Stimulated activated naive B cell treated with anti-CD40 and anti-IgM and Interleukin-4, amounts not matched to agents 10 μg/mL and 1 μg/mL and 100 μg/mL, for 72 hours (primary cell): ENCODE results near the gene KSR1.

Source experiments
- ATAC-seq, 2 donors: fragments of 150-1000 bp; cut with Tn5 transposase; replicated peaks; 2 replicates each; pipeline ENCODE4 v1.10.0; 2021; ENCODE audit warnings: moderate library complexity in 1 of 2
- DNase-seq: peaks from one replicate; pipeline ENCODE4 v3.0.0; 2021
- H3K27ac Mint-ChIP-seq: one replicate; pipeline ENCODE4 v1.8.0; 2022; ENCODE audit warnings: mild to moderate bottlenecking, mixed read lengths
- H3K27me3 Mint-ChIP-seq, 2 donors: one replicate each; pipeline ENCODE4 v1.8.0; 2022; ENCODE audit warnings: mixed read lengths in 2 of 2
- H3K36me3 Mint-ChIP-seq, 2 donors: one replicate each; pipeline ENCODE4 v1.8.0; 2022; ENCODE audit warnings: mixed read lengths in 2 of 2, mild to moderate bottlenecking in 1 of 2
- H3K4me1 Mint-ChIP-seq, 2 donors: one replicate each; pipeline ENCODE4 v1.8.0; 2022; ENCODE audit warnings: mixed read lengths in 2 of 2, mild to moderate bottlenecking in 1 of 2
- H3K4me3 Mint-ChIP-seq, 2 donors: one replicate each; pipeline ENCODE4 v1.8.0; 2022; ENCODE audit warnings: mild to moderate bottlenecking in 2 of 2, mixed read lengths in 2 of 2, moderate library complexity in 1 of 2
- H3K9me3 Mint-ChIP-seq, 2 donors: one replicate each; pipeline ENCODE4 v1.8.0; 2022; ENCODE audit warnings: mixed read lengths in 2 of 2, mild to moderate bottlenecking in 1 of 2

Gene KSR1

GRCh38 chr17:27558842-27559505 is 102.7 kb downstream of the KSR1 start:
- H3K27ac Mint-ChIP-seq = no peak overlapping the region
- H3K4me1 Mint-ChIP-seq = peaks cover 12 to 14% of the 10 kb centered on the region in 2 donors
- H3K9me3 Mint-ChIP-seq = no peaks in the 10 kb centered on the region
- DNase-seq (no peak), ATAC-seq (no peak)
- no peaks in the 10 kb centered on the region for H3K27me3 Mint-ChIP-seq
- H3K4me3 Mint-ChIP-seq = no peak overlapping the region
- H3K36me3 Mint-ChIP-seq = peaks cover 38 to 39% of the 10 kb centered on the region in 2 donors

- Mint-ChIP-seq H3K9me3 (peaks cover 0 to 3% of the 10 kb centered on the region in 2 donors), H3K4me1 (peaks cover 12 to 14% of the 10 kb centered on the region in 2 donors), H3K36me3 (peaks cover 38 to 41% of the 10 kb centered on the region in 2 donors), H3K4me3 (no peak overlapping the region), H3K27ac (peak overlapping the region; percentile 32), H3K27me3 (no peaks in the 10 kb centered on the region)
- DNase-seq (no peak), ATAC-seq (peak in 1 of 2 donors; percentile 29)
Observed at GRCh38 chr17:27559506-27560481, 103.5 kb downstream of the KSR1 start.

- Mint-ChIP-seq H3K9me3 (peaks cover 0 to 3% of the 10 kb centered on the region in 2 donors), H3K27ac (no peak overlapping the region), H3K27me3 (no peaks in the 10 kb centered on the region), H3K4me1 (peaks cover 7 to 8% of the 10 kb centered on the region in 2 donors), H3K4me3 (no peak overlapping the region), H3K36me3 (peaks cover 32 to 39% of the 10 kb centered on the region in 2 donors)
- no peak for DNase-seq
- ATAC-seq = no peak
Observed at GRCh38 chr17:27560668-27561067, 104.4 kb downstream of the KSR1 start.

- H3K4me1 Mint-ChIP-seq = peaks cover 16 to 21% of the 10 kb centered on the region in 2 donors
- no peaks in the 10 kb centered on the region for H3K27me3 Mint-ChIP-seq
- no peak overlapping the region for H3K27ac Mint-ChIP-seq
- H3K4me3 Mint-ChIP-seq = no peak overlapping the region
- peaks cover 25 to 30% of the 10 kb centered on the region in 2 donors for H3K36me3 Mint-ChIP-seq
- no peak for DNase-seq
- peaks cover 0 to 3% of the 10 kb centered on the region in 2 donors for H3K9me3 Mint-ChIP-seq
- ATAC-seq = no peak
Observed at GRCh38 chr17:27562777-27563455, 106.7 kb downstream of the KSR1 start.

- Mint-ChIP-seq H3K4me1 (peaks cover 16 to 21% of the 10 kb centered on the region in 2 donors), H3K27me3 (no peaks in the 10 kb centered on the region), H3K36me3 (peaks cover 20 to 24% of the 10 kb centered on the region in 2 donors), H3K9me3 (peaks cover 0 to 3% of the 10 kb centered on the region in 2 donors), H3K27ac (no peak overlapping the region), H3K4me3 (no peak overlapping the region)
- DNase-seq (no peak), ATAC-seq (no peak)
Observed at GRCh38 chr17:27563532-27563931, 107.3 kb downstream of the KSR1 start.

- no peaks in the 10 kb centered on the region for H3K27me3 Mint-ChIP-seq
- H3K27ac Mint-ChIP-seq = no peak overlapping the region
- peaks cover 18 to 19% of the 10 kb centered on the region in 2 donors for H3K4me1 Mint-ChIP-seq
Observed at GRCh38 chr17:27564463-27564862, 108.2 kb downstream of the KSR1 start.

GRCh38 chr17:27565874-27566670 is 109.8 kb downstream of the KSR1 start:
- DNase-seq (peak; percentile 21), ATAC-seq (peak; percentile 57 to 82)
- no peaks in the 10 kb centered on the region for H3K27me3 Mint-ChIP-seq
- H3K27ac Mint-ChIP-seq = peak overlapping the region; percentile 57
- peaks cover 16 to 18% of the 10 kb centered on the region in 2 donors for H3K4me1 Mint-ChIP-seq
- H3K36me3 Mint-ChIP-seq = peaks cover 6 to 8% of the 10 kb centered on the region in 2 donors
- peaks cover 0 to 3% of the 10 kb centered on the region in 2 donors for H3K9me3 Mint-ChIP-seq
- no peak overlapping the region for H3K4me3 Mint-ChIP-seq

More at GRCh38 chr17:27564463-27564862, 108.2 kb downstream of the KSR1 start:
- Mint-ChIP-seq H3K9me3 (peaks cover 0 to 3% of the 10 kb centered on the region in 2 donors), H3K4me3 (no peak overlapping the region), H3K36me3 (peaks cover 13 to 16% of the 10 kb centered on the region in 2 donors)
- ATAC-seq = no peak
- no peak for DNase-seq

- H3K27ac Mint-ChIP-seq = no peak overlapping the region
Observed at GRCh38 chr17:27566671-27567562, 110.7 kb downstream of the KSR1 start.

GRCh38 chr17:27567563-27567859 is 111.3 kb downstream of the KSR1 start:
- Mint-ChIP-seq H3K9me3 (peaks cover 0 to 3% of the 10 kb centered on the region in 2 donors), H3K36me3 (peaks cover 3 to 8% of the 10 kb centered on the region in 2 donors), H3K4me1 (peaks cover 18 to 24% of the 10 kb centered on the region in 2 donors), H3K27me3 (no peaks in the 10 kb centered on the region), H3K27ac (no peak overlapping the region), H3K4me3 (no peak overlapping the region)
- DNase-seq (no peak), ATAC-seq (no peak)

More at GRCh38 chr17:27566671-27567562, 110.7 kb downstream of the KSR1 start:
- H3K9me3 Mint-ChIP-seq = peaks cover 0 to 3% of the 10 kb centered on the region in 2 donors
- H3K4me3 Mint-ChIP-seq = no peak overlapping the region
- peaks cover 3 to 8% of the 10 kb centered on the region in 2 donors for H3K36me3 Mint-ChIP-seq
- ATAC-seq (no peak), DNase-seq (no peak)
- H3K4me1 Mint-ChIP-seq = peaks cover 18% of the 10 kb centered on the region in 2 donors
- H3K27me3 Mint-ChIP-seq = no peaks in the 10 kb centered on the region

- ATAC-seq (no peak), DNase-seq (no peak)
- Mint-ChIP-seq H3K4me1 (peaks cover 18 to 28% of the 10 kb centered on the region in 2 donors), H3K27ac (no peak overlapping the region), H3K9me3 (peaks cover 0 to 3% of the 10 kb centered on the region in 2 donors), H3K36me3 (peaks cover 3 to 8% of the 10 kb centered on the region in 2 donors), H3K4me3 (no peak overlapping the region), H3K27me3 (no peaks in the 10 kb centered on the region)
Observed at GRCh38 chr17:27568216-27568615, 112.0 kb downstream of the KSR1 start.

- Mint-ChIP-seq H3K27me3 (no peaks in the 10 kb centered on the region), H3K9me3 (peaks cover 0 to 3% of the 10 kb centered on the region in 2 donors), H3K4me1 (peaks cover 18 to 32% of the 10 kb centered on the region in 2 donors), H3K36me3 (peaks cover 3 to 6% of the 10 kb centered on the region in 2 donors), H3K27ac (no peak overlapping the region), H3K4me3 (no peak overlapping the region)
- DNase-seq (no peak), ATAC-seq (no peak)
Observed at GRCh38 chr17:27568811-27569210, 112.6 kb downstream of the KSR1 start.

- peaks cover 2 to 6% of the 10 kb centered on the region in 2 donors for H3K36me3 Mint-ChIP-seq
- no peak for DNase-seq
- no peak overlapping the region for H3K27ac Mint-ChIP-seq
- no peaks in the 10 kb centered on the region for H3K27me3 Mint-ChIP-seq
- H3K4me3 Mint-ChIP-seq = no peak overlapping the region
- H3K4me1 Mint-ChIP-seq = peaks cover 21 to 37% of the 10 kb centered on the region in 2 donors
- ATAC-seq = peak; percentile 78 to 86
- H3K9me3 Mint-ChIP-seq = peaks cover 0 to 1% of the 10 kb centered on the region in 2 donors
Observed at GRCh38 chr17:27569257-27569722, 113.0 kb downstream of the KSR1 start.
